ENCODE data around the gene MYH11.

DNA sequence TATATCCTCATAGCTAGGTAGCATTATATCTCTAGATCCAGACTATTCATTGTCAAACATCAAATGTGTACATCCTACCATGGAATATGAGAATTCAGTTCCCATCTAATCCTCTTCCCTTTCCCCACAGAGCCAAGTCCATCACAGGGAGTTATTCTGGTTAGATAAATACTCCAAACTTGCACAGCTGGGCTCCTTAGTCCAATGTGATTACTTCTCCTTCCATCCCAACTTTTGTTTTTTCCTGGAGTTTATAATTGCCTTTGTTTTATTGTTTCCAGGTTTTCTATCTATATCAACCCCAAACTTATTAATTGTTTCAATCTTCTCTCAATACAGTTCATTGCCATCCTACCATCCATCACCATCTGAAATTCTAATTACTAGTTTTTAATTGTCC lies 59.9 kb downstream of the MYH11 start:
- TF ChIP-seq ZNF350 (CRISPR knock-in tag; IDR thresholded peaks at IDR 0.05; ENCODE audit: borderline replicate concordance, low read depth) (no peak), CEBPZ (IDR thresholded peaks at IDR 0.05; ENCODE audit: low read length) (no peak), ZKSCAN1 (IDR thresholded peaks at IDR 0.05; ENCODE audit: low read length) (no peak), NONO (IDR thresholded peaks at IDR 0.05) (no peak), NONO (CRISPR knock-in tag; conservative IDR thresholded peaks at IDR 0.05) (no peak), SIN3A (IDR thresholded peaks at IDR 0.05; ENCODE audit: borderline replicate concordance, low read depth, low read length) (no peak), CEBPB (IDR thresholded peaks at IDR 0.05; ENCODE audit: borderline replicate concordance, low read depth, low read length) (no peak), CTCF (CRISPR knock-in tag; IDR thresholded peaks at IDR 0.05) (no peak), BHLHE40 (IDR thresholded peaks at IDR 0.05; ENCODE audit: low read length) (no peak), ZNF362 (CRISPR knock-in tag; IDR thresholded peaks at IDR 0.05; ENCODE audit: borderline replicate concordance) (no peak), ATF7 (IDR thresholded peaks at IDR 0.05) (no peak), ATF7 (CRISPR knock-in tag; IDR thresholded peaks at IDR 0.05) (no peak)

Data from HepG2 (cell line).